HepG2 (cell line): ENCODE data around the gene TARS3. TPM values are rescaled to one million over a fixed set of nuclear protein-coding genes. Genes with fewer than 3 reads are reported as not detected.

Experiments used
- ATAC-seq: fragments of 200-7000 bp; cut with Tn5 transposase; 3 replicates; pipeline ENCODE4 v1.9.1; 2020; ENCODE audit warnings: mild to moderate bottlenecking, moderate library complexity
- BruUV-seq: library from RNA; stranded (reverse); fragments of 400-500 nt; replicated peaks from 2 replicates; lab custom pipeline; 2021; lab: Mats Ljungman, UMichigan
- CTCF ChIA-PET: fragments of 300-600 bp; formaldehyde crosslinking; extraction: SDS; loops from one replicate; lab custom pipeline; 2021; ENCODE audit warnings: low total read pairs, inconsistent platforms, low intra/inter-chr PET ratio; lab: Yijun Ruan, JAX
- POLR2A ChIA-PET: fragments of 350-600 bp; sonication (Branson Sonifier 250); formaldehyde crosslinking; loops from one replicate; lab custom pipeline; 2020; ENCODE audit warnings: antibody characterized with exemption, inconsistent platforms; lab: Yijun Ruan, JAX
- DNase-seq: peaks from one replicate; pipeline ENCODE4 v3.0.0-alpha.2; 2015; ENCODE audit warnings: low spot score
- FAIRE-seq: peaks from 3 replicates; lab custom pipeline; 2011; peaks lifted over from hg19 to GRCh38; lab: Jason Lieb, UNC
- H2AFZ ChIP-seq: one replicate; pipeline ENCODE4 v1.6.1; 2011; ENCODE audit warnings: low read length, inconsistent platforms
- H3K27ac ChIP-seq: fragments of 300-600 bp; 3 replicates; pipeline ENCODE4 v1.8.0; 2011; ENCODE audit warnings: mixed run types, mild to moderate bottlenecking, mixed read lengths, low read length, inconsistent platforms; ENCODE audit not compliant: insufficient read depth; ENCODE audit errors: extremely low read length
- H3K27me3 ChIP-seq, 2 experiments: fragments of 200-600 bp in 1 of 2; 2 replicates in 1 of 2; 3 replicates in 1 of 2; pipeline versions ENCODE4 v1.6.0 to v1.8.0; 2011; ENCODE audit warnings: low read length in 2 of 2, mild to moderate bottlenecking in 2 of 2, moderate library complexity in 2 of 2, inconsistent platforms in 1 of 2; ENCODE audit not compliant: insufficient read depth in 2 of 2, control insufficient read depth in 1 of 2
- H3K36me3 ChIP-seq, 2 experiments: fragments of 200-600 bp in 1 of 2; replicated peaks in 1 of 2; 2 replicates in 1 of 2; 3 replicates in 1 of 2; pipeline versions ENCODE4 v1.5.1 to v1.8.0; 2011; ENCODE audit warnings: low read length in 2 of 2, inconsistent platforms in 1 of 2; ENCODE audit not compliant: insufficient read depth in 2 of 2, control insufficient read depth in 1 of 2
- H3K4me1 ChIP-seq: 2 replicates; pipeline ENCODE4 v1.5.1; 2012; ENCODE audit warnings: low read length, inconsistent platforms; ENCODE audit not compliant: insufficient read depth
- H3K4me2 ChIP-seq: 2 replicates; pipeline ENCODE4 v1.6.0; 2011; ENCODE audit warnings: low read depth, low read length, inconsistent platforms
- H3K4me3 ChIP-seq, 3 experiments: fragments of 200-600 bp in 1 of 3; sonication (generic), shearing (Covaris generic) in 1 of 3; replicated peaks in 1 of 3; 2 replicates each; pipeline ENCODE4 v1.5.1; 2011 to 2016; ENCODE audit warnings: low read length in 3 of 3, inconsistent platforms in 2 of 3, low read depth in 2 of 3, mild to moderate bottlenecking in 2 of 3, control low read depth in 1 of 3, mixed read lengths in 1 of 3; ENCODE audit not compliant: insufficient read depth in 1 of 3
- H3K79me2 ChIP-seq: one replicate; pipeline ENCODE4 v1.6.1; 2011; ENCODE audit warnings: low read length, inconsistent platforms; ENCODE audit not compliant: insufficient read depth
- H3K9ac ChIP-seq: 2 replicates; pipeline ENCODE4 v1.6.0; 2011; ENCODE audit warnings: mild to moderate bottlenecking, low read depth, low read length, inconsistent platforms; ENCODE audit not compliant: insufficient read depth
- H3K9me3 ChIP-seq: 2 replicates; pipeline ENCODE4 v1.5.1; 2012; ENCODE audit warnings: mild to moderate bottlenecking, low read length
- H4K20me1 ChIP-seq: 2 replicates; pipeline ENCODE4 v1.6.0; 2011; ENCODE audit warnings: inconsistent platforms, mild to moderate bottlenecking, low read length, moderate library complexity; ENCODE audit not compliant: insufficient read depth
- ASH2L ChIP-seq: fragments of 300-600, 200-600 bp; sonication (generic); IDR thresholded peaks from 2 replicates; pipeline ENCODE4 v1.7.0; 2017; ENCODE audit warnings: low read depth, mild to moderate bottlenecking, moderate library complexity, mixed read lengths, low read length; ENCODE audit not compliant: insufficient read length
- ETS1 ChIP-seq: sonication (generic); formaldehyde crosslinking; IDR thresholded peaks from 2 replicates; pipeline ENCODE4 v1.4.0; 2020; ENCODE audit warnings: missing genetic modification reagents
- FOXM1 ChIP-seq: sonication (generic); formaldehyde crosslinking; IDR thresholded peaks from 2 replicates; pipeline ENCODE4 v1.5.0; 2020; ENCODE audit warnings: missing genetic modification reagents
- HNF4A ChIP-seq: sonication (generic); formaldehyde crosslinking; IDR thresholded peaks from 2 replicates; pipeline ENCODE4 v1.4.0; 2020; ENCODE audit warnings: missing genetic modification reagents
- KLF15 ChIP-seq: sonication (generic); formaldehyde crosslinking; IDR thresholded peaks from 2 replicates; pipeline ENCODE4 v1.8.1; 2023; ENCODE audit warnings: borderline replicate concordance, mild to moderate bottlenecking, inconsistent platforms, missing genetic modification reagents, mixed read lengths
- POLR2A ChIP-seq, 2 experiments: IDR thresholded peaks; 2 replicates each; pipeline ENCODE4 v1.6.1; 2011; ENCODE audit warnings: low read depth in 2 of 2, low read length in 2 of 2, mild to moderate bottlenecking in 1 of 2, moderate library complexity in 1 of 2; ENCODE audit not compliant: insufficient read depth in 1 of 2
- STAT5B ChIP-seq: sonication (generic); formaldehyde crosslinking; IDR thresholded peaks from 2 replicates; pipeline ENCODE4 v1.4.0; 2020; ENCODE audit warnings: missing genetic modification reagents
- ZNF225 ChIP-seq: sonication (generic); formaldehyde crosslinking; IDR thresholded peaks from 2 replicates; pipeline ENCODE4 v1.4.0; 2020; ENCODE audit warnings: mild to moderate bottlenecking, missing genetic modification reagents
- ZNF234 ChIP-seq: sonication (generic); formaldehyde crosslinking; conservative IDR thresholded peaks from 2 replicates; pipeline ENCODE4 v1.5.1; 2020; ENCODE audit warnings: mild to moderate bottlenecking, missing genetic modification reagents
- ZNF282 ChIP-seq: fragments of 450-650 bp; IDR thresholded peaks from 2 replicates; pipeline ENCODE4 v1.6.1; 2018; ENCODE audit not compliant: partially characterized antibody
- ZNF407 ChIP-seq: sonication (generic); formaldehyde crosslinking; IDR thresholded peaks from one replicate; pipeline ENCODE4 v1.5.1; 2020; ENCODE audit warnings: mild to moderate bottlenecking, missing genetic modification reagents; ENCODE audit errors: not compliant biosample characterization
- ZNF547 ChIP-seq: sonication (generic); formaldehyde crosslinking; IDR thresholded peaks from 2 replicates; pipeline ENCODE4 v1.5.1; 2020; ENCODE audit warnings: mild to moderate bottlenecking, missing genetic modification reagents
- ZNF549 ChIP-seq: sonication (generic); formaldehyde crosslinking; IDR thresholded peaks from 2 replicates; pipeline ENCODE4 v1.5.0; 2020; ENCODE audit warnings: missing genetic modification reagents
- ZNF678 ChIP-seq: sonication (generic); formaldehyde crosslinking; IDR thresholded peaks from 2 replicates; pipeline ENCODE4 v1.4.0; 2020; ENCODE audit warnings: mild to moderate bottlenecking, missing genetic modification reagents
- WGBS: methylation state at CpG from one replicate; pipeline ENCODE4 v1.1.6; 2017; ENCODE audit warnings: low lambda C conversion rate; 5-methylcytosine and 5-hydroxymethylcytosine counted together
- in situ Hi-C: cut with HindIII; loops from 2 replicates; pipeline ENCODE4 v1.10.0; 2017; ENCODE audit warnings: low pct_unique_long_range_greater_than_20kb; ENCODE audit not compliant: extremely low pct_ligation_motif_present
- intact Hi-C: fragments of 100-400 bp; cut with micrococcal nuclease; formaldehyde crosslinking; loops from one replicate; pipeline ENCODE4 v1.10.0; 2022; ENCODE audit not compliant: unreplicated experiment
- polyA plus RNA-seq, 8 experiments: library from polyadenylated mRNA; depleted of rRNA in 3 of 8; stranded (reverse) in 7 of 8; unstranded in 1 of 8; fragments of >200 nt; fragmentation: Illumina TruSeq in 4 of 8; extraction: Trizol in 4 of 8; gene quantifications; 2 replicates each; pipeline versions ENCODE4 v1.2.1 to v1.2.3, GENCODE V29; 2011 to 2016; ENCODE audit warnings: low read depth in 4 of 8, missing spikeins in 1 of 8, mixed read lengths in 1 of 8; ENCODE audit not compliant: insufficient read depth in 1 of 8
- total RNA-seq, 5 experiments: library from RNA; depleted of rRNA; stranded (reverse); fragments of >200 nt; fragmentation: Illumina TruSeq; extraction: Trizol; gene quantifications; 2 replicates each; pipeline ENCODE4 v1.2.3, GENCODE V29; 2016; ENCODE audit warnings: low read depth in 1 of 5

Gene TARS3
- total and polyA plus RNA-seq, 2 of the 13 experiments (the other 11 are each of a cell fraction or from before 2014, with no cell fraction given), result 4.1 to 11.7 TPM

GRCh38 chr15:101652098-101652785 is 72.0 kb downstream of the TARS3 start, which contains the start of gene TM2D3:
Gene TM2D3, minus strand, starts transcription at chr15:101652381. Its CDS starts 20 bp downstream, at chr15:101652361.
- H3K36me3 ChIP-seq, result peaks cover 2 to 14% of the 10 kb centered on the region in 2 experiments
- intact Hi-C loops, result loop anchor here (2.0 to 5.0 kb wide), 3 partner anchors 73 to 360 kb away; partner anchors contain the start of gene TARS3
- DNase-seq (peak; percentile 80), FAIRE-seq (peak; percentile 68), ATAC-seq (peak; percentile 95)
- ChIA-PET CTCF (no interaction called here), POLR2A (interaction anchor here (0.8 kb wide), 1 partner anchor 213 kb away, joined by 3 read pairs; no protein-coding TSS in a partner anchor)
- peak within 1 kb of the TSS; percentile 72 to 91 (median 80) for H3K4me3 ChIP-seq
- peaks cover 35% of the 10 kb centered on the region for H3K4me1 ChIP-seq
- peak within 1 kb of the TSS; percentile 90 for H3K4me2 ChIP-seq
- H2AFZ ChIP-seq, result no peak within 1 kb of the TSS
- H3K27ac ChIP-seq, result peak within 1 kb of the TSS; percentile 80
- peak within 1 kb of the TSS; percentile 81 for H3K9ac ChIP-seq
- BruUV-seq, result no TSS peak
- peaks cover 43% of the 10 kb centered on the region for H3K79me2 ChIP-seq
- in situ Hi-C loops, result loop anchor here (5.0 kb wide), 1 partner anchor 365 kb away; no protein-coding TSS in a partner anchor
- no peaks in the 10 kb centered on the region; a peak in 1 of 5 replicates for H3K27me3 ChIP-seq
- H4K20me1 ChIP-seq, result no peaks in the 10 kb centered on the region; the same call in 1 of the 2 replicates
- H3K9me3 ChIP-seq, result no peaks in the 10 kb centered on the region
- 1% methylated on average over 36 of the region's 75 CpGs for WGBS
- peak; percentile 80; the same call in 1 of the 2 replicates for TF ChIP-seq ZNF547 (CRISPR knock-in tag)
- TF ChIP-seq HNF4A (CRISPR knock-in tag), result 0 out of 2 replicates have a peak, but pooled peaks have one; percentile 23
- no peak for TF ChIP-seq ZNF282
- 0 out of 2 replicates have a peak, but pooled peaks have one; percentile 53 for TF ChIP-seq ETS1 (CRISPR knock-in tag)
- TF ChIP-seq ZNF407, result peak; percentile 60
- no peak for TF ChIP-seq FOXM1
- TF ChIP-seq ZNF225 (CRISPR knock-in tag), result peak; percentile 12; the same call in 1 of the 2 replicates
- TF ChIP-seq KLF15 (CRISPR knock-in tag), result no peak; the same call in none of the 2 replicates
- TF ChIP-seq ZNF234, result peak; percentile 77; the same call in 1 of the 2 replicates
- TF ChIP-seq ASH2L, result peak; percentile 88
- TF ChIP-seq POLR2A (IDR thresholded peaks at IDR 0.05; ENCODE audit: insufficient read depth in 1 of 2, low read depth in 2 of 2, low read length in 2 of 2), result peak; percentile 82 to 94
- TF ChIP-seq ZNF549, result no peak; the same call in 1 of the 2 replicates
- peak; percentile 77; the same call in 1 of the 2 replicates for TF ChIP-seq STAT5B
- TF ChIP-seq ZNF678 (CRISPR knock-in tag), result peak; percentile 90
